G401 (cell line): ENCODE measurements around the gene PPP1R18. TPM values are rescaled to one million over a fixed set of nuclear protein-coding genes. Genes with fewer than 3 reads are reported as not detected.
"Not testable (repeated sequence)": the region's sequence is repeated elsewhere in the genome, so short reads cannot be mapped to it uniquely, and the experiment has no call there.

Experiments
- DNase-seq: peaks from one replicate; pipeline ENCODE4 v3.0.0-alpha.2; 2015; ENCODE audit warnings: low spot score
- in situ Hi-C: cut with HindIII; loops from 2 replicates; pipeline ENCODE4 v1.10.0; 2016; ENCODE audit warnings: low sequenced_read_pairs, mixed read lengths
- total RNA-seq: library from RNA; depleted of rRNA; stranded (reverse); fragments of >200 nt; shearing (Covaris generic); gene quantifications from 2 replicates; pipeline ENCODE4 v1.2.3, GENCODE V29; 2014

PPP1R18 gene
- total RNA-seq, 1 experiment from 2014 or later: 53.7 TPM

GRCh38 chr6:30721198-30722024 lies 35.0 kb upstream of the PPP1R18 start:
- in situ Hi-C loops: no loop called here
- DNase-seq: peak; percentile 88

- peak; percentile 51 for DNase-seq
- in situ Hi-C loops: no loop called here
These were observed 34.3 kb upstream of the PPP1R18 start for GRCh38 chr6:30720738-30721197.

- DNase-seq: peak; percentile 99
- in situ Hi-C loops: no loop called here
These were observed 33.6 kb upstream of the PPP1R18 start, which contains the start of gene TUBB for GRCh38 chr6:30719791-30720737. TUBB (plus strand) TSS chr6:30720352; CDS start chr6:30720507, 155 bp downstream.

- no peak for DNase-seq
- in situ Hi-C loops: no loop called here
These were observed 32.9 kb upstream of the PPP1R18 start for GRCh38 chr6:30719356-30719755.

GRCh38 chr6:30717845-30718720 lies 31.6 kb upstream of the PPP1R18 start:
- DNase-seq, in situ Hi-C loops: not testable (repeated sequence)

GRCh38 chr6:30717129-30717844 lies 30.8 kb upstream of the PPP1R18 start, which contains the start of gene MDC1:
MDC1 (minus strand) TSS chr6:30717281; CDS start chr6:30715175, 2,106 bp downstream.
- in situ Hi-C loops: no loop called here
- peak; percentile 100 for DNase-seq

- DNase-seq: no peak
- in situ Hi-C loops: no loop called here
These were observed 30.4 kb upstream of the PPP1R18 start for GRCh38 chr6:30716879-30717128.

- in situ Hi-C loops: no loop called here
These were observed 27.8 kb upstream of the PPP1R18 start for GRCh38 chr6:30714263-30714662.

GRCh38 chr6:30712441-30712945 lies 26.0 kb upstream of the PPP1R18 start:
- no peak for DNase-seq
- in situ Hi-C loops: no loop called here

More at GRCh38 chr6:30714263-30714662, 27.8 kb upstream of the PPP1R18 start:
- no peak for DNase-seq

- no peak for DNase-seq
These were observed 25.4 kb upstream of the PPP1R18 start for GRCh38 chr6:30711758-30712380.

GRCh38 chr6:30709101-30709868 lies 22.8 kb upstream of the PPP1R18 start:
- DNase-seq: no peak
- in situ Hi-C loops: no loop called here

More at GRCh38 chr6:30711758-30712380, 25.4 kb upstream of the PPP1R18 start:
- in situ Hi-C loops: no loop called here

- in situ Hi-C loops: no loop called here
- no peak for DNase-seq
These were observed 20.9 kb upstream of the PPP1R18 start for GRCh38 chr6:30707281-30707850.

- in situ Hi-C loops: no loop called here
- no peak for DNase-seq
These were observed 19.2 kb upstream of the PPP1R18 start for GRCh38 chr6:30705620-30706019.

- in situ Hi-C loops: no loop called here
- DNase-seq: no peak
These were observed 17.4 kb upstream of the PPP1R18 start for GRCh38 chr6:30703821-30704220.

GRCh38 chr6:30703011-30703410 lies 16.6 kb upstream of the PPP1R18 start:
- in situ Hi-C loops: no loop called here
- no peak for DNase-seq

GRCh38 chr6:30700340-30700739 lies 13.9 kb upstream of the PPP1R18 start:
- no peak for DNase-seq
- in situ Hi-C loops: no loop called here

GRCh38 chr6:30696432-30696831 lies 10.0 kb upstream of the PPP1R18 start:
- in situ Hi-C loops: no loop called here
- DNase-seq: no peak
